H1 (cell line): ENCODE measurements around the gene GALR2. TPM values are rescaled to one million over a fixed set of nuclear protein-coding genes. Genes with fewer than 3 reads are reported as not detected.

ENCODE experiments used
- CTCF ChIA-PET: fragments of 300-600 bp; sonication (Branson Sonifier 250); formaldehyde crosslinking; loops from one replicate; lab custom pipeline; 2021; ENCODE audit not compliant: partially characterized antibody; lab: Charles Lee
- POLR2A ChIA-PET: fragments of 300-600 bp; sonication (Branson Sonifier 250); formaldehyde crosslinking; loops from one replicate; lab custom pipeline; 2021; ENCODE audit warnings: inconsistent platforms; ENCODE audit not compliant: partially characterized antibody; lab: Charles Lee
- DNase-seq, 2 experiments: peaks; one replicate each; pipeline versions ENCODE4 v3.0.0 to v3.0.0-alpha.2; 2010 to 2022; ENCODE audit warnings: low spot score in 2 of 2, low read depth in 1 of 2, mixed read lengths in 1 of 2
- FAIRE-seq: peaks from 2 replicates; lab custom pipeline; 2011; peaks lifted over from hg19 to GRCh38; lab: Jason Lieb, UNC
- H2AFZ ChIP-seq: 2 replicates; pipeline ENCODE4 v1.8.1; 2012; ENCODE audit warnings: low read length, inconsistent platforms
- H2AK5ac ChIP-seq: 2 replicates; pipeline ENCODE4 v1.6.1; 2013; ENCODE audit warnings: low read depth, low read length
- H2BK120ac ChIP-seq: replicated peaks from 2 replicates; pipeline ENCODE3; 2013; ENCODE audit warnings: low read depth, low read length, inconsistent platforms
- H2BK12ac ChIP-seq: 2 replicates; pipeline ENCODE4 v1.6.1; 2013; ENCODE audit warnings: low read depth, low read length
- H2BK15ac ChIP-seq: 2 replicates; pipeline ENCODE4 v1.6.1; 2013; ENCODE audit warnings: low read length
- H2BK20ac ChIP-seq: 2 replicates; pipeline ENCODE4 v1.6.1; 2013; ENCODE audit warnings: low read length
- H2BK5ac ChIP-seq: 2 replicates; pipeline ENCODE4 v1.6.1; 2013; ENCODE audit warnings: low read depth, low read length
- H3K14ac ChIP-seq: 2 replicates; pipeline ENCODE4 v1.6.1; 2013; ENCODE audit warnings: inconsistent platforms; ENCODE audit not compliant: insufficient read length
- H3K18ac ChIP-seq: 2 replicates; pipeline ENCODE4 v1.6.1; 2013; ENCODE audit warnings: low read length; ENCODE audit errors: extremely low read depth
- H3K23ac ChIP-seq: 2 replicates; pipeline ENCODE4 v1.6.1; 2013; ENCODE audit warnings: inconsistent platforms; ENCODE audit not compliant: insufficient read length
- H3K23me2 ChIP-seq: 2 replicates; pipeline ENCODE4 v1.6.1; 2013; ENCODE audit warnings: low read depth, low read length
- H3K27ac ChIP-seq: 2 replicates; pipeline ENCODE4 v1.6.1; 2011; ENCODE audit warnings: low read depth, low read length, inconsistent platforms
- H3K27me3 ChIP-seq, 4 experiments: replicated peaks in 1 of 4; 1 replicate in 1 of 4; 2 replicates in 3 of 4; pipeline versions ENCODE4 v1.6.1 to v1.8.1; 2011 to 2013; ENCODE audit warnings: low read length in 3 of 4, mild to moderate bottlenecking in 3 of 4, inconsistent platforms in 2 of 4, mixed read lengths in 2 of 4, moderate library complexity in 1 of 4; ENCODE audit not compliant: control insufficient read depth in 3 of 4, insufficient read depth in 3 of 4; ENCODE audit errors: extremely low read depth in 1 of 4
- H3K36me3 ChIP-seq, 4 experiments: 2 replicates each; pipeline versions ENCODE4 v1.6.1 to v1.8.1; 2011 to 2013; ENCODE audit warnings: mild to moderate bottlenecking in 4 of 4, low read length in 3 of 4, moderate library complexity in 2 of 4, control low read depth in 1 of 4, inconsistent platforms in 1 of 4; ENCODE audit not compliant: insufficient read depth in 4 of 4, control insufficient read depth in 2 of 4
- H3K4ac ChIP-seq: replicated peaks from 2 replicates; pipeline ENCODE3; 2013; ENCODE audit warnings: low read length, low read depth, mixed read lengths, inconsistent platforms; ENCODE audit not compliant: insufficient read length
- H3K4me1 ChIP-seq, 4 experiments: replicated peaks in 1 of 4; 1 replicate in 1 of 4; 2 replicates in 3 of 4; pipeline versions ENCODE4 v1.6.1 to v1.8.1; 2011 to 2013; ENCODE audit warnings: low read length in 3 of 4, inconsistent platforms in 2 of 4, mixed read lengths in 1 of 4; ENCODE audit not compliant: insufficient read depth in 4 of 4, control insufficient read depth in 3 of 4
- H3K4me2 ChIP-seq, 2 experiments: 2 replicates each; pipeline versions ENCODE4 v1.6.1 to v1.8.1; 2011 to 2013; ENCODE audit warnings: low read depth in 2 of 2, low read length in 2 of 2, control low read depth in 1 of 2, inconsistent platforms in 1 of 2, mild to moderate bottlenecking in 1 of 2; ENCODE audit not compliant: insufficient read depth in 1 of 2
- H3K4me3 ChIP-seq, 4 experiments: fragments of 200-600, 300-600 bp in 1 of 4; sonication (generic), shearing (Covaris generic), sonication (Bioruptor Twin) in 1 of 4; 2 replicates each; pipeline versions ENCODE4 v1.5.1 to v1.8.1; 2011 to 2016; ENCODE audit warnings: low read length in 4 of 4, low read depth in 3 of 4, control low read depth in 2 of 4, inconsistent platforms in 2 of 4, mild to moderate bottlenecking in 2 of 4, mixed read lengths in 1 of 4, moderate library complexity in 1 of 4; ENCODE audit not compliant: insufficient read depth in 2 of 4; ENCODE audit errors: extremely low read depth in 1 of 4
- H3K56ac ChIP-seq: replicated peaks from 2 replicates; pipeline ENCODE3; 2013; ENCODE audit warnings: low read depth, mild to moderate bottlenecking, mixed read lengths, low read length, inconsistent platforms; ENCODE audit not compliant: insufficient read length
- H3K79me1 ChIP-seq: 2 replicates; pipeline ENCODE4 v1.6.1; 2013; ENCODE audit warnings: low read depth, low read length, control low read depth
- H3K79me2 ChIP-seq, 2 experiments: 2 replicates each; pipeline versions ENCODE4 v1.6.1 to v1.8.1; 2012 to 2013; ENCODE audit warnings: low read length in 2 of 2, mild to moderate bottlenecking in 2 of 2, inconsistent platforms in 1 of 2; ENCODE audit not compliant: insufficient read depth in 2 of 2, control insufficient read depth in 1 of 2
- H3K9ac ChIP-seq, 4 experiments: replicated peaks in 1 of 4; 1 replicate in 1 of 4; 2 replicates in 3 of 4; pipeline versions ENCODE4 v1.6.1 to v1.8.1; 2011 to 2013; ENCODE audit warnings: low read depth in 3 of 4, low read length in 3 of 4, control low read depth in 2 of 4, mild to moderate bottlenecking in 2 of 4, moderate library complexity in 2 of 4, inconsistent platforms in 1 of 4; ENCODE audit errors: extremely low read depth in 1 of 4
- H3K9me3 ChIP-seq, 2 experiments: 2 replicates each; pipeline versions ENCODE4 v1.6.1 to v1.8.1; 2012 to 2013; ENCODE audit warnings: mild to moderate bottlenecking in 2 of 2, moderate library complexity in 2 of 2, control low read depth in 1 of 2, inconsistent platforms in 1 of 2, low read depth in 1 of 2, low read length in 1 of 2, mixed read lengths in 1 of 2; ENCODE audit not compliant: insufficient read depth in 2 of 2
- H4K20me1 ChIP-seq, 2 experiments: replicated peaks in 1 of 2; 2 replicates each; pipeline versions ENCODE3 to v1.8.1; 2011 to 2013; ENCODE audit warnings: inconsistent platforms in 2 of 2, low read length in 2 of 2, mild to moderate bottlenecking in 1 of 2; ENCODE audit not compliant: insufficient read depth in 2 of 2, control insufficient read depth in 1 of 2
- H4K5ac ChIP-seq: 2 replicates; pipeline ENCODE4 v1.6.1; 2013; ENCODE audit warnings: low read length, low read depth, mixed read lengths, inconsistent platforms; ENCODE audit not compliant: insufficient read length
- H4K8ac ChIP-seq: 2 replicates; pipeline ENCODE4 v1.8.0; 2013; ENCODE audit warnings: mild to moderate bottlenecking, moderate library complexity, low read length, inconsistent platforms; ENCODE audit not compliant: insufficient read depth; ENCODE audit errors: extremely low read depth
- H4K91ac ChIP-seq: replicated peaks from 2 replicates; pipeline ENCODE3; 2013; ENCODE audit warnings: low read length, mixed read lengths, inconsistent platforms; ENCODE audit not compliant: insufficient read length
- GABPA ChIP-seq: IDR thresholded peaks from 2 replicates; pipeline ENCODE4 v1.6.1; 2011; ENCODE audit warnings: mild to moderate bottlenecking, low read length, moderate library complexity, borderline replicate concordance; ENCODE audit not compliant: insufficient read depth
- WGBS, 2 experiments: shearing (Covaris generic) in 1 of 2; methylation state at CpG; one replicate each; pipeline versions ENCODE4 v1.1.6 to v1.1.7; 2013 to 2015; ENCODE audit warnings: low lambda C conversion rate in 2 of 2, mixed read lengths in 2 of 2, inconsistent platforms in 1 of 2, low coverage in 1 of 2, missing lambda C conversion rate in 1 of 2; ENCODE audit not compliant: insufficient replicate concordance in 2 of 2, insufficient coverage in 1 of 2, insufficient read length in 1 of 2; ENCODE audit errors: extremely low coverage in 1 of 2, missing lambda C conversion rate in 1 of 2; 5-methylcytosine and 5-hydroxymethylcytosine counted together
- polyA plus RNA-seq, 7 experiments: library from polyadenylated mRNA; depleted of rRNA in 3 of 7; stranded (reverse) in 5 of 7; unstranded in 2 of 7; fragments of >200 nt in 5 of 7; fragments of 200-250 nt in 2 of 7; gene quantifications; 1 replicate in 5 of 7; 2 replicates in 1 of 7; 4 replicates in 1 of 7; pipeline versions ENCODE4 v1.2.1 to v1.2.3, GENCODE V29; 2011 to 2013; ENCODE audit warnings: missing spikeins in 2 of 7, mixed read lengths in 2 of 7
- total RNA-seq: library from RNA; stranded (reverse); fragmentation: NEBNext Ultra II Directional; extraction: Animal tissue kit (Norgen Biotek cat#: 25700); gene quantifications from 2 replicates; pipeline ENCODE4 v1.2.1, GENCODE V29; 2021

GALR2 gene
- total and polyA plus RNA-seq, 2 of the 8 experiments (the other 6 are each of a cell fraction or from before 2014, with no cell fraction given), result 0.86 to 2.2 TPM

- Histone ChIP-seq H3K27me3 (no peaks in the 10 kb centered on the region), H2AK5ac (no peak overlapping the region), H3K9ac (no peak overlapping the region), H3K23me2 (no peaks in the 10 kb centered on the region), H4K91ac (no peak overlapping the region), H2AFZ (no peak overlapping the region), H3K56ac (no peak overlapping the region), H2BK5ac (no peak overlapping the region), H2BK20ac (no peak overlapping the region), H4K20me1 (peaks cover 0 to 3% of the 10 kb centered on the region in 2 experiments), H3K4me1 (peaks cover 0 to 2% (median 0%) of the 10 kb centered on the region in 4 experiments; a peak in 1 of 7 replicates), H3K4me2 (no peak overlapping the region), H3K9me3 (no peaks in the 10 kb centered on the region), H3K23ac (no peak overlapping the region)
- WGBS, 2 experiments, result 88% methylated on average over 4 of the region's 4 CpGs; no CpG with 5 or more reads in 1 of the 2 experiments
- ChIA-PET POLR2A (interaction anchor here (0.8 kb wide), 1 partner anchor 55 kb away, joined by 4 read pairs; no protein-coding TSS in a partner anchor), CTCF (interaction anchor here (1.2 to 1.8 kb wide), 2 partner anchors 15 to 49 kb away, joined by 5 read pairs; no protein-coding TSS in a partner anchor)
- FAIRE-seq, result no peak
- no peak for TF ChIP-seq GABPA
- TF ChIP-seq, all 59 proteins: peak for 0
- no peak overlapping the region for H3K4me3 ChIP-seq
- DNase-seq, result no peak
- H2BK12ac ChIP-seq, result no peak overlapping the region
- H4K8ac ChIP-seq, result no peak overlapping the region
- H4K5ac ChIP-seq, result no peak overlapping the region
- no peak overlapping the region for H2BK120ac ChIP-seq
- H3K18ac ChIP-seq, result no peak overlapping the region
- no peaks in the 10 kb centered on the region; the same call in 1 of the 2 replicates for H3K79me1 ChIP-seq
- H3K79me2 ChIP-seq, result no peaks in the 10 kb centered on the region
- no peak overlapping the region for H2BK15ac ChIP-seq
- H3K36me3 ChIP-seq, result peaks cover 10 to 60% (median 30%) of the 10 kb centered on the region in 4 experiments
- H3K4ac ChIP-seq, result no peak overlapping the region
- no peak overlapping the region for H3K14ac ChIP-seq
- H3K27ac ChIP-seq, result no peak overlapping the region
Measured at GRCh38 chr17:76054112-76054476, 20.5 kb upstream of the GALR2 start.
